ENCODE data around the gene TRAFD1. TPM values are rescaled to one million over a fixed set of nuclear protein-coding genes. Genes with fewer than 3 reads are reported as not detected.

The TRAFD1 gene
- total RNA-seq, 1 experiment from 2014 or later: 25.5 TPM

GRCh38 chr12:112153181-112153892 lies 28.0 kb downstream of the TRAFD1 start:
- no peaks in the 10 kb centered on the region for H3K9me2 ChIP-seq (ENCODE audit: insufficient read depth)
- H3K79me2 ChIP-seq (ENCODE audit: insufficient read depth, low read length): no peaks in the 10 kb centered on the region
- H4K20me1 ChIP-seq (ENCODE audit: insufficient read depth): no peaks in the 10 kb centered on the region
- ChIA-PET CTCF (no interaction called here), POLR2A (no interaction called here), RAD21 (ENCODE audit: low non-redundant PET in 1 of 2, low total read pairs in 2 of 2, uncharacterized antibody in 2 of 2, unreplicated experiment in 2 of 2) (no interaction called here)
- DNase-seq (ENCODE audit: low read depth, low spot score): no peak
- no peak overlapping the region for H3K9ac ChIP-seq (ENCODE audit: low read length)
- no peak for ATAC-seq
- no peak overlapping the region for H2AFZ ChIP-seq (ENCODE audit: low read depth, low read length, poor library complexity, severe bottlenecking)
- H3K27ac ChIP-seq (ENCODE audit: low read depth, low read length): no peak overlapping the region
- intact Hi-C loops (cut with micrococcal nuclease): no loop called here
- TF ChIP-seq RAD21 (IDR thresholded peaks at IDR 0.05; ENCODE audit: low read depth): no peak
- TF ChIP-seq MAX (IDR thresholded peaks at IDR 0.05): no peak
- TF ChIP-seq SRF (IDR thresholded peaks at IDR 0.05; ENCODE audit: low read depth): no peak
- TF ChIP-seq YY1 (IDR thresholded peaks at IDR 0.05; ENCODE audit: extremely low read depth, insufficient replicate concordance, low read depth, low read length): no peak
- TF ChIP-seq POLR2AphosphoS5 (IDR thresholded peaks at IDR 0.05; ENCODE audit: low read depth, low read length): no peak
- TF ChIP-seq CBX3 (IDR thresholded peaks at IDR 0.05; ENCODE audit: low read depth): no peak
- no peak for TF ChIP-seq ZBTB33 (IDR thresholded peaks at IDR 0.05; ENCODE audit: extremely low read depth, insufficient replicate concordance, low read length)
- no peak for TF ChIP-seq ATF3 (IDR thresholded peaks at IDR 0.05)
- TF ChIP-seq EGR1 (IDR thresholded peaks at IDR 0.05; ENCODE audit: low read depth): no peak
- TF ChIP-seq ELF1 (IDR thresholded peaks at IDR 0.05; ENCODE audit: borderline replicate concordance, low read depth): no peak
- no peak for TF ChIP-seq ZFX (IDR thresholded peaks at IDR 0.05)
- TF ChIP-seq SIN3A (IDR thresholded peaks at IDR 0.05; ENCODE audit: low read depth): no peak
- no peak for TF ChIP-seq REST (IDR thresholded peaks at IDR 0.05; ENCODE audit: low read depth)
- no peak for TF ChIP-seq FOSL1 (IDR thresholded peaks at IDR 0.05; ENCODE audit: low read depth)
- no peak for TF ChIP-seq EZH2phosphoT487 (IDR thresholded peaks at IDR 0.05; ENCODE audit: borderline replicate concordance)
- TF ChIP-seq CTCF (IDR thresholded peaks at IDR 0.05 in 2 of 3, conservative IDR thresholded peaks at IDR 0.05 in 1 of 3; ENCODE audit: borderline replicate concordance in 1 of 3, insufficient read depth in 1 of 3, low read depth in 2 of 3, low read length in 2 of 3): no peak
- TF ChIP-seq TCF7L2 (IDR thresholded peaks at IDR 0.05; ENCODE audit: borderline replicate concordance, extremely low read depth, insufficient read depth, insufficient read length): no peak
- peaks cover 0 to 11% of the 10 kb centered on the region in 2 experiments; a peak in 1 of 4 replicates for H3K4me1 ChIP-seq (ENCODE audit: control insufficient read depth in 1 of 2, insufficient read depth in 2 of 2, low read length in 2 of 2)
- H3K27me3 ChIP-seq (ENCODE audit: insufficient read depth, low read length): no peaks in the 10 kb centered on the region
- no TSS peak for BruUV-seq (replicated peaks)
- no peak overlapping the region for H3K4me2 ChIP-seq (ENCODE audit: low read length)
- H3K4me3 ChIP-seq (replicated peaks in 1 of 2; ENCODE audit: low read depth in 1 of 2, low read length in 2 of 2): no peak overlapping the region
- peaks cover 20 to 38% of the 10 kb centered on the region in 2 experiments for H3K36me3 ChIP-seq (ENCODE audit: control insufficient read depth in 1 of 2, insufficient read depth in 2 of 2, low read length in 2 of 2)
- H3K9me3 ChIP-seq (ENCODE audit: control insufficient read depth in 1 of 2, insufficient read depth in 1 of 2, low read depth in 1 of 2, low read length in 2 of 2): no peaks in the 10 kb centered on the region

Data from HCT116 (cell line).